Left renal cortex interstitium (tissue), 4 donors: ENCODE data around the gene ZNF722. TPM values are rescaled to one million over a fixed set of nuclear protein-coding genes. Genes with fewer than 3 reads are reported as not detected.
"Not testable (repeated sequence)": the region's sequence is repeated elsewhere in the genome, so short reads cannot be mapped to it uniquely, and the experiment has no call there.

Source experiments
- DNase-seq, 4 donors: peaks; one replicate each; pipeline ENCODE4 v3.0.0-alpha.2; 2013; ENCODE audit warnings: low read depth in 4 of 4, low spot score in 2 of 4, missing footprints in 1 of 4
- polyA plus RNA-seq, 4 donors: library from polyadenylated mRNA; unstranded; fragments of 120-200 nt; gene quantifications; one replicate each; pipeline ENCODE4 v1.2.1, GENCODE V29; 2013; ENCODE audit not compliant: insufficient read length in 4 of 4

Gene ZNF722
- polyA plus RNA-seq: not detected

GRCh38 chr7:63998549-63998948 lies at the start of gene ZNF722:
Gene ZNF722, plus strand, starts transcription at chr7:63998849. Its CDS starts 113 bp downstream, at chr7:63998962.
- DNase-seq: no peak

- DNase-seq: no peak
These were observed 45.5 kb upstream of the ZNF722 start for GRCh38 chr7:63953181-63953580.

GRCh38 chr7:63968629-63969028 lies 30.0 kb upstream of the ZNF722 start:
- DNase-seq: no peak

GRCh38 chr7:64015496-64015895 lies 16.8 kb downstream of the ZNF722 start:
- not testable (repeated sequence) for DNase-seq

- no peak for DNase-seq
These were observed 36.7 kb downstream of the ZNF722 start for GRCh38 chr7:64035388-64035787.

GRCh38 chr7:64037095-64037494 lies 38.4 kb downstream of the ZNF722 start:
- DNase-seq: no peak

- no peak for DNase-seq
These were observed 46.8 kb downstream of the ZNF722 start, which contains the start of gene ZNF727 for GRCh38 chr7:64045301-64046040. Gene ZNF727, plus strand, starts transcription at chr7:64045434. Its CDS starts 188 bp downstream, at chr7:64045622.

GRCh38 chr7:64046041-64046389 lies 47.4 kb downstream of the ZNF722 start:
- DNase-seq: no peak

Other genes with a start within 250 kb of the ZNF722 start
- gene ZNF727, start 46.6 kb downstream of the ZNF722 start, polyA plus RNA-seq: under 1 TPM in 2 of 4 donors, not detected in 2; 0.16 to 0.23 TPM
- gene ZNF735, start 208.4 kb downstream of the ZNF722 start, polyA plus RNA-seq: not detected
- under 1 TPM in 1 of 4 donors, not detected in 3; 0.08 TPM for gene ZNF679, start 229.6 kb downstream of the ZNF722 start, polyA plus RNA-seq